Activated naive CD8-positive, alpha-beta T cell treated with anti-CD3 and anti-CD28 coated beads for 36 hours (primary cell): Measurements from ENCODE around the gene TCF4. TPM values are rescaled to one million over a fixed set of nuclear protein-coding genes. Genes with fewer than 3 reads are reported as not detected.

Experiments used
- DNase-seq: peaks from one replicate; pipeline ENCODE4 v3.0.0; 2021
- H3K27ac Mint-ChIP-seq: one replicate; pipeline ENCODE4 v1.8.0; 2022; ENCODE audit warnings: mild to moderate bottlenecking, moderate library complexity, mixed read lengths
- H3K27me3 Mint-ChIP-seq: one replicate; pipeline ENCODE4 v1.8.0; 2022; ENCODE audit warnings: mild to moderate bottlenecking, mixed read lengths
- H3K36me3 Mint-ChIP-seq: one replicate; pipeline ENCODE4 v1.8.0; 2021; ENCODE audit warnings: mild to moderate bottlenecking, mixed read lengths
- H3K4me1 Mint-ChIP-seq: one replicate; pipeline ENCODE4 v1.8.0; 2021; ENCODE audit warnings: mixed read lengths
- H3K4me3 Mint-ChIP-seq: one replicate; pipeline ENCODE4 v1.8.0; 2022; ENCODE audit warnings: mild to moderate bottlenecking, moderate library complexity, mixed read lengths
- H3K9me3 Mint-ChIP-seq: one replicate; pipeline ENCODE4 v1.8.0; 2022; ENCODE audit warnings: mixed read lengths
- total RNA-seq, 2 experiments: library from RNA; stranded (reverse); gene quantifications; one replicate each; pipeline ENCODE4 v1.2.3, GENCODE V29; 2021

TCF4 gene
- total RNA-seq, 2 experiments from 2014 or later: 1.3 to 1.4 TPM

DNA sequence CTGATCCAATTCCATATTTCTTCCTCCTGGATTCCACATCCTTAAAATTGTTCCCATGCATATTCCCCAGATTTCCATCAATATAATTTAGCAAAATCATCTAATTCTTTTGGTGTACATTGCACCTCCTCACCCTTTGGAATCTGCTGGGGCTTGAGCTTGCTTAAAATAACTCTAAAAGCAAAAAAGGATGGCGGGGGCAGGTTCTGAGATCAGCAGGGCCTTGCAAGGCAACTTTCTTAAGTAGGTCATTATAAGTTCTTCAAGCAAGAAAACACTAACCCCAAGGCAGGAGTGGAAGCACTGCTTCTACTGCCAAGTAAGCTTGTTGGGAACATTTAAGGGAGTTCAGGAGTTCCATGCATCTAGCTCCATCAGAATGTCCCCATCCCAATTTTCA lies 374.4 kb downstream of the TCF4 start:
- Mint-ChIP-seq H3K27ac (no peak overlapping the region), H3K9me3 (no peaks in the 10 kb centered on the region), H3K4me3 (no peak overlapping the region), H3K27me3 (no peaks in the 10 kb centered on the region), H3K4me1 (no peaks in the 10 kb centered on the region), H3K36me3 (no peaks in the 10 kb centered on the region)
- DNase-seq: no peak

DNA sequence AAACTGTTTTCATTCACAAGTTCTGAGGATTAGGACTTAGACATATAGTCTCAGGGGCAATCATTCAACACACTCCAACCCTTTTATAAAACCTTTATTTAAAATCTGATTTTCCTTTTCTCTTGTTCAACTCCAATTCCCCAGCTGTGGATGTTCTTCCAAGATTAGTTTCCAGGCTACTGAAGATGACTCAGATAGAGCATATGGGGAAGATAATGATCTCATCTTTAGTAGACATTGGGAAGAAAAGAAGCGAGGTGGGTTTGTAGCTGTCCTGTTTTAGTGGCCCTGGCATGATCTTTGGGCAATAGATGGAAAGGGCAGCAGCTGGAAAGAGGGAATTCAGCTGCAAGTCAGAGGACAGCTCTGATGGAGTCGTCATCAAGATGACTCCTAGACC lies 381.1 kb downstream of the TCF4 start:
- Mint-ChIP-seq H3K27ac (no peak overlapping the region), H3K27me3 (no peaks in the 10 kb centered on the region), H3K9me3 (peaks cover 2% of the 10 kb centered on the region), H3K36me3 (no peaks in the 10 kb centered on the region), H3K4me1 (no peaks in the 10 kb centered on the region), H3K4me3 (no peak overlapping the region)
- no peak for DNase-seq

DNA sequence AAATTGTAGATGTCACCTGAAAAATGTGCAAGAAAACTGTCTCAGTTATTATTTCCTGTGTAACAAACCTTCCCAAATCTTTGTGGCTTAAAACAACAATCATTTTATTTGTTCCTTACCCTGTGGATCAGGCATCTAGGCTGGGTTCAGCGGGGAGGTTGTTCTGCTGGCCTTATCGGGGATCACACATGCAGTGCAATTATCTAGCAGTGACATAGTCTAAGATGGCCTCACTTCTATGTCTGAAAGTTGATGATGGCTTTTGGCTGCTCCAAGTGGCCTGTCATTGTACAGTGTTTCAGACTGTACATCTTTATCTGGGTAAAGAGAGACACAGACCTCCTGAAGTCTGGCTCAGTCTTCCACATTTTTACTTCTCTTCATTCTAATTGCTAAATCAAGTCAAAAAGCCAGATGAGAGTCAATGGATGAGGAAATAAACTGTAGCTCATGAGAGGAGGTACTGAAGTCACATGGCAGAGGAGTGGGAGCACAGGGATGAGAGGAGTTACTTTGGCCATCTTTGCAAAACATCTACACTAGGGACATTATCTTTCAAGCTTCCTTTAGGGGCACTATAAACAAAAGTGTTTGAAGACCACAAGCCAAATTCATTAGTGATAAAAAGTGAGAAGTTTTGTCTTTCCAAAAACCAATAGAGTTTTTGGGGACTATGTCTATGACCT lies 385.6 kb downstream of the TCF4 start:
- Mint-ChIP-seq H3K27ac (no peak overlapping the region), H3K4me3 (no peak overlapping the region), H3K27me3 (no peaks in the 10 kb centered on the region), H3K36me3 (no peaks in the 10 kb centered on the region), H3K9me3 (peaks cover 2% of the 10 kb centered on the region), H3K4me1 (no peaks in the 10 kb centered on the region)
- DNase-seq: no peak

DNA sequence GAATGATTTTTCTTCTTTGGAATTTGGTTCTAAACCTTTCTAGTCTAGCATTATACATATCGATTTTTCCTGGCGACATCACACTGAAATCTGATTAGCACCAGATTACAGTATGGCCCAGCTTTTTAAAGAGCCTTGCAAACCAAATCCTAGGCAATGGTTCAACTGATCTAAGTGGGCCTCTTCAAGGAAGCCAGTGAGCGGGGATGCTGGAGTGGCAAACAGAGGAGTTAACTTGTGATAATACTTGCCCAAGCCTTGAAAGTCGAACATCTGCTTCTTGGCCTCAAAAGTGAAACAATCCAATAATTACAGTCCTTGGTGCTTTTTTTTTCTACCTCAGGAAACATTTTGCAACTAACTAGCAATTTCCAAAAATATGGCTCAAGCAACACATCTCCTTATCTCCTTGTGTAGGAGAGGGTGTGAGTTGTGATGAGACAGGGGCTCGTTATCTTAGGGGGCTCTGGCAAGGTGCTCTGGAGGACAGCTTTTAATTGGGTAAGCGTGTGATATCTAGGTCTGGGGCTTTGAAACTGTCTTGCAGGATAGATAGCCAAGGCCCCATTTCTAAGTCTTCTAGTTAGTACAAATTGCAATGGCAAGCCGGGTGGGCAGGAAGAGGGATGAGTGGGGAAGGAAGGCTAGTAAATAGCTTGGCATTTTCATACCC lies 388.6 kb downstream of the TCF4 start:
- Mint-ChIP-seq H3K27me3 (no peaks in the 10 kb centered on the region), H3K27ac (no peak overlapping the region), H3K4me3 (no peak overlapping the region), H3K9me3 (peaks cover 2% of the 10 kb centered on the region), H3K36me3 (no peaks in the 10 kb centered on the region), H3K4me1 (no peaks in the 10 kb centered on the region)
- DNase-seq: no peak

- DNase-seq: no peak
- Mint-ChIP-seq H3K27me3 (peaks cover 4% of the 10 kb centered on the region), H3K4me3 (no peak overlapping the region), H3K4me1 (no peaks in the 10 kb centered on the region), H3K36me3 (no peaks in the 10 kb centered on the region), H3K9me3 (no peaks in the 10 kb centered on the region), H3K27ac (no peak overlapping the region)
Measured at GRCh38 chr18:55195863-55196262, 392.1 kb downstream of the TCF4 start.

DNA sequence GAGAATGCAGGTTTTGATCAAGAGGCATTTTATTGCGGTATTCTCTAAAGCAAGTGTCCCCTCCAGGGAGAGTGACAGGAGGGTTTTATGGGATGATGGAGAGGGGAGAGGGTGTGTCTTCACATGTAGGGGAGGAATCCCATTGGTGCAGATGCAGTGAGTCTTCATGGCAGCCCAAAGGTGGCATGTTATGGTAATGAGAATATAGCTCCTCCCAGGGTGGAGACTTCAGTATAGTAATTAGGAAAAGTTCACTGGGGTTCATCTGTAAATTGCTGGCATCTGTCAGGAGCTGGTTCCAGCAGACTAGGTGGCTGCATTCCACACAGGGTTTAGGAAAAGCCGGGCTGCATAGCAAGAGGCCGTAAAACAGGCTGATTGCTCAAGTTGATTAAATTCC lies 398.0 kb downstream of the TCF4 start:
- DNase-seq: no peak
- H3K27ac Mint-ChIP-seq: no peak overlapping the region
- no peaks in the 10 kb centered on the region for H3K36me3 Mint-ChIP-seq
- no peaks in the 10 kb centered on the region for H3K9me3 Mint-ChIP-seq
- no peaks in the 10 kb centered on the region for H3K4me1 Mint-ChIP-seq
- H3K27me3 Mint-ChIP-seq: peaks cover 16% of the 10 kb centered on the region
- no peak overlapping the region for H3K4me3 Mint-ChIP-seq

DNA sequence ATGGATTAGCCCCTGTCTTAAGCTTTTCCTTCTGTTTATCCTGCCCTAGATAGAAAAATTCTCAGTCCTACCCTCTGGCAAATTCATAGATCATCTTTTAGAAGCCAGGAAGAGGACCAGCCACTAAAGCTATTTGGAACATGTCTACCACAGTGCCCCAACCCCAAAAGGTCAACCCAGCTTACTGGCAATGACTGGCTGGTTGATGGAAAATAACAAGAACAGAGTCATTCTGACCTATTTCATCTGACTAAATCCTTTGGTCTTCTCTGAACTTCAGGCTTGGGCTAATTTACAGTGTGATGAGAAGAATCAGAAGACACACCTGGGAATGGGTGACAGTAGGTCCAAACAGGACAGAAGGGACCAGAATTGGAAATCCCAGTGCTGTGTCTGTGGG lies 401.4 kb downstream of the TCF4 start:
- H3K4me1 Mint-ChIP-seq: no peaks in the 10 kb centered on the region

GRCh38 chr18:55185391-55185790 lies 402.6 kb downstream of the TCF4 start:
- H3K9me3 Mint-ChIP-seq: no peaks in the 10 kb centered on the region
- no peaks in the 10 kb centered on the region for H3K4me1 Mint-ChIP-seq
- H3K27ac Mint-ChIP-seq: no peak overlapping the region
- no peaks in the 10 kb centered on the region for H3K36me3 Mint-ChIP-seq
- no peak overlapping the region for H3K4me3 Mint-ChIP-seq
- DNase-seq: no peak
- peaks cover 16% of the 10 kb centered on the region for H3K27me3 Mint-ChIP-seq

More for the DNA sequence above, 401.4 kb downstream of the TCF4 start:
- no peak for DNase-seq
- H3K27me3 Mint-ChIP-seq: peaks cover 16% of the 10 kb centered on the region
- no peak overlapping the region for H3K27ac Mint-ChIP-seq
- H3K36me3 Mint-ChIP-seq: no peaks in the 10 kb centered on the region
- no peaks in the 10 kb centered on the region for H3K9me3 Mint-ChIP-seq
- no peak overlapping the region for H3K4me3 Mint-ChIP-seq

DNA sequence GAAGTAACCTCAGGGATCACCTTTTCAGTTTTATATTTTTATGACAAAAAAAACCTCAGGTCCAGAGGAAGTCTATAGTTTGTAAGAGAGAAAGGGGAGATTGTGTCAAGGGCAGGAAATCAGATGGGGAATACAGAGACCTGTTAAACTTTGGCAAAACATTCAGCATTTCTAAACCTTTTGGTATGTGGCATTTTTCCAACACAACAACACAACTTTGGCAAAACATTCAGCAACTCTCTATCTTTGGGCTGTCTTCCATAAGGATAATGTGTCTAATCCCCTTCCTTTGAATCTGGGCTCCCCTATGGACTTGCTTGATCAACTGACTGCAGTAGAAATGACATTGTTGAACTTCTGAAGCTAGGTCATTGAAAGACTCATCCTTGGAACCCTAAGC lies 408.2 kb downstream of the TCF4 start:
- Mint-ChIP-seq H3K4me3 (no peak overlapping the region), H3K27me3 (peaks cover 5% of the 10 kb centered on the region), H3K4me1 (no peaks in the 10 kb centered on the region), H3K9me3 (peaks cover 3% of the 10 kb centered on the region), H3K27ac (no peak overlapping the region), H3K36me3 (no peaks in the 10 kb centered on the region)
- DNase-seq: no peak

DNA sequence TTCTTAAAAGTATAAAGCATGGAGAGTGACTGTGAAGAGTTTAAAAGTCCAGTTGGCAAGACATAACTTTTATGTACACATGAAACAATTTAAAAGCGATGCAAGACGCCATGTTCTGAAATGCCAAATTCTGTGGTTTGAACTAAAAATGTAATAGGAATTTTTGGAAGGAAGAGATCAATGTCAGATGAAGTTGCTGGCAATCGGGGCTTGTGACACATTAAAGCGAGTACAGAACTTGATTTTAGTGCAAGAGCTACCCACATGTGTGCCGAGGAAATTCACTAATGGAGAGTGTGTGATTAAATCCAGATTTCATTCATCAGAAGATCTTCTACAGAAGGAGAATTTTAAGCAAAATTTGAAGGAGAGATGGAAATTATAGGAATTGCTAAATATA lies 408.6 kb downstream of the TCF4 start:
- no peak overlapping the region for H3K4me3 Mint-ChIP-seq
- peaks cover 3% of the 10 kb centered on the region for H3K27me3 Mint-ChIP-seq
- H3K9me3 Mint-ChIP-seq: peaks cover 4% of the 10 kb centered on the region
- no peak for DNase-seq
- no peaks in the 10 kb centered on the region for H3K36me3 Mint-ChIP-seq
- no peaks in the 10 kb centered on the region for H3K4me1 Mint-ChIP-seq
- H3K27ac Mint-ChIP-seq: no peak overlapping the region

DNA sequence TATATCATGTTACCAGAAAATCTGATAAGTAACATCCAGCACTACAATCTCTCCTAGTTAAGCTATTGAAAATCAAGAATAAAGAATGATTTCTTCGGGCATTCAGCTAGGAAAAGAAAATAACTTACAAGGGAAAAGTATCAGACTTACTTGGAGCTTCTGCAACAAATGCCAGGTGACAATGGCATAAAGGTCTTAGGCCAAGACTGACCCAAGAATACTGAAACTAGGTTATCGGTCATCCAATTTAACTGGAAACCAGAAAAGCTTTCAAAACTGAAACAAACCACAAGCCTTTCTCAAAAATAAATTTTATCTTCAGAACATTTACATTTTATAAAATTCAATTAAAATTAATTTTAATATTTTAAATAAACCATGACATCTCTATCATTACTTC lies 414.7 kb downstream of the TCF4 start:
- peaks cover 16% of the 10 kb centered on the region for H3K9me3 Mint-ChIP-seq
- DNase-seq: no peak
- no peaks in the 10 kb centered on the region for H3K36me3 Mint-ChIP-seq
- no peak overlapping the region for H3K27ac Mint-ChIP-seq
- no peaks in the 10 kb centered on the region for H3K27me3 Mint-ChIP-seq
- no peaks in the 10 kb centered on the region for H3K4me1 Mint-ChIP-seq
- no peak overlapping the region for H3K4me3 Mint-ChIP-seq
